LNCAP (cell line): ENCODE data around the gene TCN2.

Experiments used
- CTCF ChIP-seq: fragments of 450-650 bp; IDR thresholded peaks from 2 replicates; pipeline ENCODE4 v1.5.1; 2017; ENCODE audit warnings: mild to moderate bottlenecking

Gene TCN2

GRCh38 chr22:30646518-30647160, 39.7 kb downstream of the TCN2 start:
- TF ChIP-seq CTCF, result no peak

GRCh38 chr22:30647536-30647935, 40.6 kb downstream of the TCN2 start:
- TF ChIP-seq CTCF, result no peak

DNA sequence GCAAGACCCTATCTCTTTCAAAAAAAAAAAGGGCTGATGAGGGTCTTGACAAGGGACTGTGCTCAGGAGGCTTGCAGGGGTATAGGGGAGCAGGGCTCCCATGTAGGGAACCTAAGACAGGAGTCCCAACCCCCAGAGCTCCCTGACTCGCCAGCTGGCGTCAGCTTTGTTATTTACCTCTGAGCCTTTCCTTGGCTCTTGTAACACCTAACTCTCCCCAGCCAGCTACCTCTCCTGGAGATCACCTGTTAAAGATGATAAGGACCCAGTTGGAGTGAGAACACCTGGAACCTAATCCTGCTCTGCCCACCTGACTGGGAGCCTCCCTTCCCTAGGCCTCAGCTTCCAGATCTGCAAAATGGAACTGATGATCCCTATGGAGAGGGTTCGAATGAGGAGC, 41.9 kb downstream of the TCN2 start:
- TF ChIP-seq CTCF, result no peak

- no peak for TF ChIP-seq CTCF
These were observed 42.5 kb downstream of the TCN2 start for GRCh38 chr22:30649430-30650007.

GRCh38 chr22:30650508-30651116, 43.6 kb downstream of the TCN2 start:
- TF ChIP-seq CTCF, result no peak

DNA sequence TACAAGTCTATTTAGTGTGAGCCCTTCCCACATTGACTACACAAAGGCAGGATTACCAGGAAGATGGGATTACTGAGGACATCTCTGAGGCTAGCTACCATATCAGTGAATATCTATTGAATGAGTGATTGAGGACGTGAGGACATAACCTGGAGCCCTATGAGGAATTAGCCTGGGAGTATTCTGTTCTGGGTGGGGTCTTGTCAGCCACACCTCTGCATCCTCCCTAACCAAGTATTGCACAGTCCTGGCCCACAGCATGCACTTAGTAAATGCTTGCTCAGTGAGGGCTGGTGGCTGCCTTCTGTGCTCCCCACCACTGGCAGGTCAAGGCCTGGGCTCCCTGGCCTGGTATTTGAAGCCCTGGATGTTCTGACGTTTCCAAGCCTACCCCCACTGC, 45.9 kb downstream of the TCN2 start:
- no peak for TF ChIP-seq CTCF

DNA sequence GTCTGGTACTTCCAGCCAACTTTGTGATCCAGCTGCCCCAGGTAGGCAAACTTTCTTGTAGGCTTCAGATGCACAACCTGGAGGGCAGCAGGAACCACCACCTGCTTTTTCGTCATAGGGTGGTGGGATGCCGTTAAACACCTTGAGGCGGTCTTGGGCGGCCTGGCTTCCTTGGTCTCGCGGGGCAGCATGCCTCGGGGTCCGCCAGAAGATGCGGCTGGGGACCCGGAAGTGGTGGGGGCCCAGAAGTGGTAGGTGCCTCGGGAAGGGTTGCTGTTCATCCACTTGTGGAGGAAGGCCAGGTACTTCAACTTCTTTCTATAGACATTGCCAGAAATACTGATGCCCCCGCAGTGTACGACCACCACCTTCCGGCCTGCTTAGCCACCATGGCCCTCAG, 47.4 kb downstream of the TCN2 start:
- no peak for TF ChIP-seq CTCF
